NK-92 (cell line): ENCODE data around the gene PPP1R15B.
"Not testable (repeated sequence)": the region's sequence is repeated elsewhere in the genome, so short reads cannot be mapped to it uniquely, and the experiment has no call there.

Source experiments
- DNase-seq: peaks from one replicate; lab custom pipeline; 2025; ENCODE audit not compliant: unreplicated experiment; lab: John Stamatoyannopoulos, UW

Gene PPP1R15B

DNA sequence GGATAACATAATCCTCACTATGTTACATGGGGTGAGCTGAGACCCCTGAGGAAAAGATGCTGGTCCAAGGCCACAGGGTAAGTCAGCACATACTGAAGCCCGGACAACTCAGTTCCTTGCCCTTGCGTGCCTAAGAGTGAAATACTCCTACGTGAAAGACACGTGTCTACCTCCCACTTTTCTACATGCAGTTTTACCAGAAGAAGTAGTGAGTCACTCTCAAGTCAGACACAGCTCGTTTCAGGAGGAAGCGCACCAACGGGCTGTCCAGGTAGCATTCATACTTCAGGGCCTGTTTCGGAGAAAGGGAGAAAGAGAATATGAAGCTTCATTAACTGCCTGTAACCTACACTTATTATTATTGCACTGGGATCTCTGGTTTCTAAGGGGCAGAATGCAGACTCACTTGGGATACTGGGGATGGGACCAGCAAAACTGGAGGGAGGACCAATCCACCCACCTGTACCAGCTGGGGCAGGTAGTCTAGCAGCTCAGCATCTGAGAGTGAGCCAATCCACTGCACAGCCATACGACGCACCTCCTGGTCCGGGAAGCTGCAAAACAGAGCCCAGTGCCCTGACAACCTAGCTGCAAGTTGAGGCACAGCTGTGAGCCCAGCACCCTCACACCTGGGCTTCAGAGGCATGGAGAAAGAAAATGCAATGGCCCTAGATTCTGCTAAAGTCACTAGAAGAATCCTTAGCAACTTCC is 32.4 kb upstream of the PPP1R15B start:
- no peak for DNase-seq

DNA sequence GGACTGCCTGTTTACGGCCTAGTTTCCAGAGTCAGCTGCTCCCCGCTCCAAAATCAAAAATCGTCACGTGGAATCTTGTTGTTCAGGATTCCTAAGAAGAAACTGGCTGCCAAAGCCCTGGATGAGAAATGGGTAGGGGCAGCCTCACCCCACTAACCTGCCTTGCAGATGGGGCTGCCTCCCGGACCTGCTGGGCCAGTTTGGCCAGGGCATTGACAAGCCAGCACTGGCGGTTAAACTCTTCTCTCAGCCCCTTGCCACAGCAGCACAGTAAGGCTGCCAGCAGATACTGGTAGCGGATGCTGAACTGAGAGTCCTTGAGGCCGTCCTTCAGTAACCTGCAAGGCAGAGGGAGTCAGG is 31.6 kb upstream of the PPP1R15B start:
- DNase-seq: no peak

DNA sequence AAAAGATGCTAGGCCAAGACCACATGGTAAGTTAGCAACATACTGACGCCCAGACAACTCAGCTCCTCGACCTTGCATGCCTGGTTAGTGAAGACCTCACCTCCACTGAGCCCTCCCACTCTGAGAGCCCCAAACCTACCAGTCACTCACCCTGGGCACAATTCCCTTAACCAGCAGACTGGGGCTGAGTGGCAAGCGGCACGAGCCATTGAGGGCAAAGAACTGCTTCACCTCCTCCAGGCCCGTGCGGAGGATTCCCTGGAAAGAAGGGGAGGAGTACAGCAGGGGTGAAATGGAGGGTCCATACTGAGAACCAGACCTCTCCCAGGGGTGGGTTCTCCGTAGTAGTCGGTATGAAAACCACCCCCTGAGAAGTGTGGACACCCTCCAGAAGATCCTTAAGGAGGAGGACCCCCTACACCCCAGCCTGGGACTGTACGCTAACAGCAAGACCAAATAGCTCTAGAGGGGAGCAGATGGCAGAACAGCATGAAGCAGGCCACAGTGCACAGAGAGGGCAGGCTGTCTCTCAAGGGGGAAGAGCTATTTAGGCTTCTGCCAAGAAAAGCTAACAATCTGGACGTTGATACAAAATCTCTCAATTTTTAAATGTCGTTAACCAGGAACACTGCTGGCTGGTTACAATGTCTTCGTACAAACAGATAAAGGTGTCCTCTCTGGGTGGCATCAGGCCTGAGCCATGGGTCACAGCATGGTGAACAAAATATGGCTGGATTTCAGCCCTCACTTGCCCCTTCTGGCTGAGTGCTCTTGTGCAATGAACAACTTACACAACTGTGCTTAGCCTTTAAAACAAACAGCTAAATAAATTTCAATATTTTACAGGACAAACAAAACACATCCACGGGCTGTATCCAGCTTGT is 31.0 kb upstream of the PPP1R15B start:
- no peak for DNase-seq

DNA sequence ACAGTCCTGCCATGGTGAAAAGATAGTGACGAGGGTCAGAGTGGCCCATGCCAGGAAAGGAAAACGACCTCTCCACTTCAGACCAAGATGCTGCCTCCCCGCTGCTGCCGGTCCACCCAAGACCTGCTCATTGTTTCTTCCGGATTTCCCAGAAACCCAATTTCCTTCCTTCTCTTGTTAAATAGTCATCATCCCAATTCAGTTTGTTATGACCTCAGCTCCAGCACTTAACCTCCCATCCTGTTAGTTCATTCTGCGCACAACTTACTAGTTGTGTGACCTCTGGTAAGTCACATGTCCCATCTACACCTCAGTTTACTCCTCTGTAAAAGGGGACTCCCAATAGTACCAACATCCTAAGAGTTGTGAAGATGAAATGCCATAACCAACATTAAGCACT is 29.9 kb upstream of the PPP1R15B start:
- no peak for DNase-seq

DNA sequence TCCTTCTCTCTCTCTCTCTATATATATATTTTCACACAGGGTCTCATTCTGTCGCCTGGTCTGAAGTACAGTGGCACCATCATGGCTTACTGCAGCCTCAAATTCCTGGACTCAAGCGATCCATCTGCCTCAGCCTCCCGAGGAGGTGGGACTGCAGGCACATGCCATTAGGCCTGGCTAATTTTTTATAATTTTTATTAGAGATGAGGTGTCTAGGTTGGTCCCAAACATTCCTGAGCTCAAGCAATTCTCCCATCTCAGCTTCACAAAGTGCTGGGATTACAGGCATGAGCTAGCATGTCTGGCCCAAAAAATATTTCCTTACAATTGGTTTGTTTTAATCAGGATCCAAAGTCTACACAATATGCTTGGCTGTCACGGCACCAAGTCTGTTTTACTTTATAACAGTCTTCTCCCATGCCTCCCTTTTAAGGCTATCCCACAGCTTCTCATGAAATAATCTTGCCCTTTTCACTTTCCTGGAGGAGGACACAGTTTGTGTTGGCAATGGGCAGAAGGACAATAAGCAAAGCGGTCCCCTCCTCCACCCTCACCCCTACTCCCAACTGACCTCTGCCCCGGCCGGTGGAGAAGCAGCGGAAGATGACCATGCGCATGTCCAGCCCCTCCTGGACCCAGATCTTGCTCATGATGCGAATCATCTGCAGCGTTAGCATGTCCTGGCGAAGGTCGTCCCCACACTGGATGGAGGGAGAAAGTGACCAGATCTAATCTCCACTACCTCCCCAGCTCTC is 28.2 kb upstream of the PPP1R15B start:
- no peak for DNase-seq

DNA sequence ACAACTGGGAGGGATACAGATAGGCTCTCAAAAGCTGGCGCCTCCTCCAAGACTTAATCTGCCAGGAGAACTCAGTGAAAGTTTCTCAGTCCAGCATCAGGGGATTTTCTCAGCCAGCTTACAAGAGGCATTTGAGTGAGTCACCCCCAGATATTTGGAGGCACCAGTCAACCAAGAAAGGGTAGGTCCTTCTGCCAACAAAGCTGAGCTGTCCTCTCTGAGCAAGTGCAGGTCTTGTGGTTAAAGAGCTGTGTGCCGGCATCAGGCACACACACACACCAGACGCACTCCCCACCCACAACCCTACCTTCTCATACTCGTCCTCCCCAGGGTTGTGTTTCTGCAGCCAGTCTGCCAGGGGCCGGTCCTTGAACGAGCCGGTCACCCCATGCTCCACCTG is 27.0 kb upstream of the PPP1R15B start:
- no peak for DNase-seq

DNA sequence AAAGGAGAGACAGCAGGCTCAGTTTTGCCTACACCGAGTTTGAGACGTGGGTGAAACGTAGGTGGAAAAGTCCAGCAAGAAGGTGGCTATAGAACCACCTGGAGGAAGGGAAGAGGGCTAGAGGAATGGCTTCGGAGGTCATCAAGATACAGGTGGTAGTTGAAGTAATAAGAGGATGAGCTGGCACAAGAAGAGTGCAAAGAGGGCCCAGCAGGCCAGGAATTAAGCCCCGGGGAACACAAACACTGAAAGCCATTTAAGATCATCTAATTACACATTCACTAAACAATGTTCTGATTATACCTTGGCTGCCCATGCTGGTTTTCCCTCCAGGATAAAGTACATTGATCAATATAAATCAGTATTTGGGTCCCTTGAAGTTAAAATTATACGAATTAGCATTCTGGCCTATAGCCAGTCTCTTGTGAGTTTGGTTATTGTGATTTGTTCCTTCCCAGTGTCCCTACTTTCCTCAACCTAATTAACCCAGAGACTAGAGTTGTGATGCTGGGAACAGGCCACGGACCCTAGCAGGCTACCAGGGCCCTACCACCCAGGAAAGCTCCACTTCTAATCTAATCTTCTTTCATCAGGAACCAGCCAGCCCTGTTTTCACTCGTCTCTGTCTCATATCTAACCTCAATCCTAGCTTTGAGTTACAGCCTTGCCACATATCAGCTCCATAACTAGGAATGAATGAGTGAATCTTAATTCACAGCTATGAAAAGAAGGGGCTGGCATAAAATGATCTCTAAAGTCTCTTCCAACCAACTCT is 26.4 kb upstream of the PPP1R15B start:
- no peak for DNase-seq

DNA sequence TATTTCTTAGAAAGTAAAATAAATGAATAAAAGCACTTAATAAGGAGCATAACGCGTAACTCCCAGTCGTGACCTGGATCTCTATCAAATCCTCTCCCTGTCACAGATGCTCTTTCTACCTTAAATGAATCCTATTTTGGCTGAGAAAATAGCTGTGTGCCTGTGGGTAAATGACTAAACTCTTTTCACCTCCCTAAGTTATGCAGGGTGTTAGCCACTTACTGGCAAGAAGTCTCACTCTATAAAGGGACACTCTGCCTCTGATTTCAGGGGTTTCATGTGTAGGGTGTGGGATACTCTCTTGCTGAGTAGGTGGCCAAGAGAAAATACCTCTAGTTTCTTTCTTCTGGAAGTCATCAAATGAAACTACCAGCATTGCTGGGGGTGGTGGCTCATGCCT is 24.3 kb upstream of the PPP1R15B start:
- DNase-seq: no peak

DNA sequence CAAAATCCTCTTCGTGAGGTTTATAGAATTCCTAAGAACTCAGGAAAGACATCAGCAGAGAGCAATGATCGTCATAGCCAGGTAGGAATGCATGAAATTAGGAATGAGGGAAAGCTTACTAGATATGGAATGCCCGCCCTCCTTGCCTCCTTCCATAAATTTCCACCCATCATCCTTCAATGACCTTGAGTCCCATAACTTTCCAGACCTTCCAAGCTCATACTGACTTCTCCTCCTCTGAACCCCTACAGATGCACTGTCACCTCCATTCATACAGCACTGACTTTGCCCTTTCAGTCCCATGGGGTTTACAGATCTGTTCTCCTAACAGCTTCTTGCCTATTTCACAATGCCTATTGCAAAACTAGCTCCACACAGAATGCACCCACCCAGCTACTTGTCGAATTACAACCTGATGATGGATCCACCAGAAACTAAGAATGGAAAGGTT is 23.8 kb upstream of the PPP1R15B start:
- no peak for DNase-seq

DNA sequence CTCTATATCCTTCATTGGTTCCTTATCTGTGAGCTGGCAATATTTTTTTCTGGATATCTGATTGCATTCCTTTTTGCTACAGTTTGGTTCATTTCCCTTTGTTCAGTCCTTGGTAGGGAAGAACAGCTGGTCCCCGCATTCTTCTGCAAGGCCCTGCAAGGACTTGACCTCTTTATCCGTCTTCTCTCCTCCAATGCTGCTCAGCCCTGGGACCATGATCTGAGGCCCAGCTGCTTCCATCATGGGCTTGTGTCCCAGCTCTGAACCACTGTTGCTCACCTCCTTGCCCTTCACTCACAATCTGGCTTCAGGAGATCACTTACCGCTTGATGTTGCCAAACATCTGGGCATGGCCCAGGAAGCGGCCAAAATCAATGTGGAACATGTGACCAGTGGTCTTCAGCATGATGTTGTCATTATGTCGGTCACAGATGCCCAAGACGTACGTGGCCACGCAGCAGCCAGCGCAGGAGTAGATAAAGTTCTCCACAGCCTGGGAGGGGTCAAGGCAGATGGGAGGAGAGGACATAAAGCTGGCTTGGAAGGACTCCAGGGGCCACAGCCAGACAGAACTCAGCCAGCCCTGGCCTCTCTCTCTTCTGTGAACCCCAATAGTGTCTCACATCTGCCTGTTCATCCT is 22.6 kb upstream of the PPP1R15B start:
- no peak for DNase-seq

DNA sequence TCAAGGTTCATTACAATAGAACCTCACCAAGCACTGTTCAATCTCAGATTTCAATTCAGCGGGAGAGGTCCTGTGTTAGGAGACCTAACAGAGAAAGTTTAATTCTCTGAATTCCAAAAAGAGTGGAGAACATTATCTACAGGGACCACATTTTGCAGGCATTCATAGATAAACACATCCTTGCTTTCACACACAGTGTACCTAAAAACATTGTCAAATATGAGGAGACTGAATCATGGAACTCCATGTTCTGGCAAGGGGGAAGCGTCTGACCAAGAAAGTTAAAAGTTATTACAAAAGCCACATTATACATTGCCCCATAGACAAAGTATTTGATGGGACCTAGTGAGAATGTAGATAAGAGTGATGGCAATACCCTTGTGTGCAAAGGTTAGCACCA is 21.1 kb upstream of the PPP1R15B start:
- DNase-seq: no peak

DNA sequence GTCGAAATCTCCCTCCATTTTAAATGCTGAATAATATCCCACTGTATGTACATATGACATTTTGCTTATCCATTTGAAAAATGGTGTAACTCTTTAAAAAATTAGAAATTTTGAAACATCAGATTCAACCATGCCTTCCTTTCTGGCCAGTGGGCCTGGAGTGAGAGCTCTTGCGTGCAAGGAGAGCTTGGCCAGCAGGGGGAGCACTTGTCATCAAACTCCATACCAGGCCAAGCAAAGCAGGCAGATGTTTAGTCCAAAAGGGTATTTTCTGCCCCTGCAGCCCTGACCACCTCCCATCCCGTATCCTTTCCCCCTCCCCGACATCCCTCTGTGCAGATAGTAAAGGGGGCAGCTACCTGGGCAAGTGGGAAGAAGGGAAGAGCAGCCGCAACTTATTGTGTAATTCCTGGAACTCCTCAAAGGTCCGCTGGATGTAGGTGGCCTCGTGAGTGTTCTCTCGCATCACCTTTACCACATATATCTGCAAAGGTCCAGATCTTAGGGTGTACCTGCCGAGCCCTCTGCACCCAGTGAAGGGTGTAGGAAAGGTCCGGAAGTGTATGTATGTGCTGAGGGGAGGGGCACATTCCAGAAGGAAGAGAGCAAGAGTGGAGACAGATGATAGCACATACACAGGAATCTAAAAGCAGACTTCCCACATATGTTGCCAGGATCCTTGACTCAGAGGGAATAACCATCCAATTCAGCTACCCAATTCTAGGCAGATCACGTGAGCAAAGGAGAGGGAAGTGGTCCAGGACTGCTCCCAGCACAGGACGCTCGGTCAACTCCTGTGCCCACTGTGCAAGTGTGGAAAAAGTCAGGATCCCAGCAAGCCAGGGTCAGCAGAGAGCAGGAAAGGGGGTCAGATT is 19.9 kb upstream of the PPP1R15B start:
- DNase-seq: no peak

DNA sequence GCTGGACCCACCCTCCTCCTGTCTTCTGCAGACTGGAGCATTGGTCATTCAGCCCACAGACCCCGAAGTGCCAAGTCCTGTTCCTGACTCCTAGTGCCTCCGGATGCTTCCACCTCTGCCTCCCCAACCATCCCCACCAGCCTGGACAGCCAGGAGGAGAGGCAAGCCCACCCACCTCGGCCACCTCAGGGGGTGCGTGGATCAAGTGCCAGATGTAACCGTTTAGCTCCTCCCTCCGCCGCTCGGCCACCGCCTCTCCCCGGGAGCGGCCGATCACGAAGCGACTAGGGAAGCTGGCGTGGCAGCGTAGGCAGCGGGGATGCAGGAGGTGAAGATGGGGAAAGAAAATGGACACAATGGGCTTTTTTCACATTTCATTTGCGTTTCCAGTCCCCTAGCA is 18.1 kb upstream of the PPP1R15B start:
- no peak for DNase-seq

DNA sequence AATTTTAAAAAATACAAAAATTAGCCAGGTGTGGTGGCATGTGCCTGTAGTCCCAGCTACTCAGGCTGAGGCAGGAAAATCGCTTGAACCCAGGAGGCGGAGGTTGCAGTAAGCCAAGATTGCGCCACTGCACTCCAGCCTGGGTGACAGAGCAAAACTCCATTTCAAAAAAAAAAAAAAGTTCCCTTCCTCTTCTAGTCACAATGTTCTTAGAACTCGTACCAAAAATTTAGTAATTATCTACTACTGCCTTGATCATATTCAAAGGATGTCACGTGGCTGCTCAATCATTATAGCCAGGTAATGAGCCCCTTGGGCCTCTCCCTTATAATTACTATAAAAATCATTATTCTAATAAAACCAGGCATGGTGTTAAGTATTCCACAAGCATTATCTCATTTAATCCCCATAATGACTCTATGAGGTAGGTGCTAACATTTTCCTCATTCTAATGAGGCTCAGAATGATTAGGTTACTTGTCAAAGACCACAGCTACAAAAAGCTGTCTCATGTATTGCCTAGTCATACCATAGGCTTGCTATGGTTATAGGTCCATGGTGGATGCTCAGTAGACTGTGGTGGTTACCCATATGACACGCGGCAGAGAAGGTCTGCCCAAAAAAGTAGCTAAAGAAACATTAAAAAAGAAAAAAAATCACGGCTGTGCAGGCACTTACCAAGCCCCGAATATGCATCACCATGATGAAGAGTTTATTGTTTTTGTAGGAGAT is 15.5 kb upstream of the PPP1R15B start:
- DNase-seq: no peak

DNA sequence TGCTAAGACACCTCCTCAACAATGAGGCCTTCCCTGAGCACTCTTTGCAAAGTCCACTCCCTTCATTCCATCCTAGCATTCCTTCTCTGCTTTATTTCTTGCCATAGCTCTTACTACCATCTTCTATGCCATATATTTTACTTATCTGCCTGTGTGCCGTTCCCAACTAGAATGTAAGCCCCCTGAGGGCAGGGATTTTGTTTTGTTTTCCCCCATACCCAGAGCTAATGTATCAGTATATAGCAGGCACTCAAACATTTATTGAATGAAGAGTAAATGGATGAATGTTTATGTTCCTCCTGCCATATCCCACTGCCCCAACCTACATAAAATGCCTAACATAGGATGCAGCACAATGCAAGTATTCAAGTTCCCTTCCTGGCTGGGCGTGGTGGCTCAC is 14.9 kb upstream of the PPP1R15B start:
- DNase-seq: no peak

DNA sequence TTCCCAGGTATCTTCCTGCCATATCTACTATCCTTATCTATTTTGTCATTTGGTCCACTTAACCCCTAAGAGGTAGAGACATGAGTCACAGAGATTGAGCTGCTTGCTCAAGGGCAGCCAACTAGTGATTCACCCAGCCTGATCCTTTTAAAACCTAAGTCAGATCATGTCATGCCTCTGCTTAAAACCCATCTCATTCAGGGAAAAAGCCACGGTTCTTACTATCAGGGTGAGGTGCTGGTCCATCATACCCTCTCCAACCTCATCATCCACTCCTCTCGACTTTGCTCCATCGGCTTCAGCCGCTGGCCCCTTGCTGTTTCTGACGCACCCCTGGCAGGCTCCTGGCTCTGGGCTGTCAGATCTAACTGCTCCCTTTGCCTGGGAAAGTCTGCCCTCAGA is 14.4 kb upstream of the PPP1R15B start:
- no peak for DNase-seq

DNA sequence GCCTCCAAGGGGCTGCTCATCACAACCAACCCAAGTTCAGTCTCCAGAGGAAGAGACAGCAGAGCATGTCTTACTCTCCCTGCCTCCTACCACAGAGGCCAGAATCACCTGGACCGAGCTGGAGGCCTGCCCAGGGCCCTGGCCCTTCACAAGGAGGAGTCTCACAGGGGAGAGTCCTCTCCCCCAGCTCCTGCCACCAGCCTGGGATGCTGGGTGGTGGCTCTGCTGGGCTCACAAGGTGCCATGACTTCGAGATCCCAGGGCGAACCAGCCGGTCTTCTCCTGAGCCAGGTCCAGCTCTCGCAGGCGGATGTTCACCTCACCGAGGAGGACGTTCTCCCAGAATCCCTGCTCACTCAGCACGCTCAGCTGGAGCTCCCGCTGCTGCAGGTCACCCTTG is 13.0 kb upstream of the PPP1R15B start:
- no peak for DNase-seq

DNA sequence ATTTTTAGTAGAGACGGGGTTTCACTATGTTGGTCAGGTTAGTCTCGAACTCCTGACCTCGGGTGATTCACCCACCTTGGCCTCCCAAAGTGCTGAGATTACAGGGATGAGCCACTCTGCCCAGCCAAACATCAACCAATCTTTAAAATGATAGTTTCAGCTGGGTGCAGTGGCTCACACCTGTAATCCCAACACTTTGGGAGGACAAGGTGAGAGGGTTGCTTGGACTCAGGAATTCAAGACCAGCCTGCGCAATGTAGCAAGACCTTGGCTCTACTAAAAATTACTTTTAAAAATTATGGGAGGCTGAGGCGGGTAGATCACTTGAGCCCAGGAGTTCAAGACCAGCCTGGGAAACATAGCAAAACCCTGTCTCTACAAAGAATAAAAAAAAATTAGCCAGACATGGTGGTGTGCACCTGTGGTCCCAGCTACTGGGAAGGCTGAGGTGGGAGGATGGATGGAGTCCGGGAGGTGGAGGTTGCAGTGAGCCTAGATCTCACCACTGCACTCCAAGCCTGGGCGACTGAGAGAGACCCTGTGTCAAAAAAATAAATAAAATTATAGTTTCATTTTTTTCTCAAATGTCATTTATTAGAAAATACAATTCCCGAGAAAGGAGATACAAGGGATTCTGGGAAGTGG is 10.6 kb upstream of the PPP1R15B start:
- DNase-seq: not testable (repeated sequence)
